Effector CD8-positive, alpha-beta T cell (primary cell): ENCODE measurements around the gene FBXL20.
"Not testable (repeated sequence)": the region's sequence is repeated elsewhere in the genome, so short reads cannot be mapped to it uniquely, and the experiment has no call there.

Source experiments
- DNase-seq: peaks from one replicate; lab custom pipeline; 2025; lab: John Stamatoyannopoulos, UW

Gene FBXL20

DNA sequence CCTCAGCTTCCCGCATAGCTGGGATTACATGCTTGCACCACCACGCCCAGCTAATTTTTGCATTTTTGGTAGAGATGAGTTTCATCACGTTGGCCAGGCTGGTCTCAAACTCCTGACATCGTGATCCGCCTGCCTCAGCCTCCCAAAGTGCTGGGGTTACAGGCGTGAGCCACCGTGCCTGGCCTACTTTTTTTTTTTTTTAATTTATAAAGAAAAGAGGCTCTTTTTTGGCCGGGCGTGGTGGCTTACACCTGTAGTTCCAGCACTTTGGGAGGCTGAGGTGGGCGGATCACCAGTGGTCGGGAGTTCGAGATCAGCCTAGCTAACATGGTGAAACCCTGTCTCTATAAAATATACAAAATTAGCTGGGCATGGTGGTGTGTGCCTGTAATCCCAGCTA, 151.3 kb downstream of the FBXL20 start:
- DNase-seq = not testable (repeated sequence)

DNA sequence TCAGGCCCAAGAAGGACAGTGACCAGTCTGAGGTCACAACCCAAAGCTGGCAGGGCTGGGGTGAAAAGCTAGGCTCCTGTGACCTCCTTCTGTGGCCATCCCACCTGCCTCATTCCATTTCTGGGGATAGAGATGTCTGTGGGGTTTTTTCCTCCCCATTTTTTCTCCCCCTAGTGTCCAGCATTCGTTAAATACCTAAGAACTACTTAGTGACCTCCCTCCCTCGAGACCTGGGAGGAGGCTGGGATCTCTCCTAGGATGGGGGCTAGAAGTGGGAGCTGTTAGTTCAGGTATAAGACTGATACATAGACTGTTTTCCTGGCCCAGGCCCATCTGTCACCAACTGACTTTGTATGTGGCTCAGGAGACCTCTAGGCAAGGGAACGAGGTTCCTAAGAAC, 155.2 kb downstream of the FBXL20 start:
- no peak for DNase-seq

DNA sequence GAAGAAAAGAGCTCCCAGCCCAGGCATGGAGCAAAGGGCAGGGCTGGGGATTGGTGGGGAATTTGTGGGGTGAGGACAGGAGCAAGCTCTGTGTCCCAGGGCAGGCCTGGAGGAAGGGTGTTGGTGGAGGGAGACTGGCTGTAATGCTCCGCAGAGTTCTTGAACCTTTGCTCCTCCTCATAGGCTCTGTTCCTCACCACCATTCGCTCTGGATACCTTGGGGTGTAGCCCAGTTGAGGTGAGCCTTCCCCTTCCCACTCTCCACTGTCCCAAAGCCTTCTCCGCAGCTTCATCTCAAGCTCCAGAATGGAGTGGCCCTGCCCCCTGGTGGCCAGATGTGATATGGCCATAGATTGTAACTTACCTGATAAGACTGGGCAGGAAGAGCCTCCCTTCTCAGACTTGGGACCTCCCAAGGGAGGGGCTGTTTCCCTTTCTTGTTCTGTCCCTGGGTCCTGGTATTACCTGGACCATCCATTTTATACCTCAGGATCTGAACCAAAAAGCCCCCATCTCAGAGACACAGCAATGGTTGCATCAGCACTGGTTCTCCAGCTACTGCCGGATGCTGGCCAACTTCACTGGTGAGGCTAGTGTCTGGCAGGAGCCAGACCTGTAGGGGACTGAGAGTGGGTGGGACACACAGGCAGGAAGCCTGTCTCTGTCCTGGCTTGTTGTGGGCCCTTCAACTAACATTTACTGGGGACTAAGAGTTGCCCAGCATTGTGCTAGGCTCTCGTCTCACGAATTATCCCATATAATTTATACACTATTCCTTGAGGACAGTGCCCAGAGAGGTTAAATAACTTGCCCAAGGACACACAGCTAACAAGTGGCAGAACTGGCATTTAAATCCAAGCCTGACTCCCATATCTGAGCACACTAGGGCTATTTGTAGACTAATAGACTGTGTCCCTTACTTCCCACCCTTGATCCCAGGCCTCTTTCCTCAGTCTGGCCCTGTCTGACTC, 156.5 kb downstream of the FBXL20 start:
- peak; percentile 85 for DNase-seq

DNA sequence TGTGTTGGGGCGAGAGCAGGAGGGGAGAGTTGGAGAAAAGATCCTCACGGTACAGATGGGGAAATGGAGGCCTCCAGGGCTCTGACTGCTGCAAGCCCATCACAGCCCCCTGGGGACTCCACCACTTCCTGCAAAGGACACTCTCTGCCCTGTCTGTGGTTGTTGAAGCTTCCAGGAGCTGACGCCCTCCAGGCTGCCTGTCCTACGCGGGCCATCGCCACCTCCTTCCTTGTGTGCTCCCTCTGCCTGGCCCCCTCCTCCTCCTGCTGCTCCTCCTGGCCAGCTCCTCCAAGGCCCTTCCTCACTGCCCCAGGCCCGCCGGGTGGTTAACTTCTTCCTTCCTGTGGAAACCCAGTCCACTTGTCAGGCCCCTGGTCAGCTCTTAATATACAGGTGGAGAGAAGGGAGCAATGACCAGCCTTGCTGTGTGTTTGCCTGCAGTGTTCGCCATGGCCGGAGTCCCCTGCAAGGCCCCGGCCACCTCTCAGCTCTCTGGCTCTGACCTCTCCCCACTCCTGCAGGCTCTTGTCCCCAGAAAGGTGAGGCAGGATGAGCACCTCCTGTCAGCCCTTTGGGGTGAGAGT, 157.3 kb downstream of the FBXL20 start:
- no peak for DNase-seq

DNA sequence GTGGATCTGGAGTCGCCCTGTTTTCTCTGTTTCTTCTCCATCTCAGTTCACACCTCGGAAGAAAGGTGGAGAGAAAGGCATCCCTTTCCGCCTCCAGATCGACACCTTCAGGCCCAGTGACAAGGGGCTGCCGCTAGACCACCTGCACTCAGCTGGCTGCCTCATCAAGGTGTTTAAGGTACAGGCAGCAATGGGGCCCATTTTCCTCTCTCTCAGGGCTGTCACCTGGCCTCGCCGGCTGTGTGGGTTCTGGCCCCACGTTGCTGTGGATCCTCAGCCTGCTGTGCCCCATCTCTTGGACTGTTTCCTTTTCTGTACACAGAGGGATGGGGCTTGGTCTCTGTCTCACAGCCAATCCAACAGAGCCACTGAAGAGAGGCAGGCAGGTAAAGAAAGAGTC, 158.3 kb downstream of the FBXL20 start:
- DNase-seq = no peak

DNA sequence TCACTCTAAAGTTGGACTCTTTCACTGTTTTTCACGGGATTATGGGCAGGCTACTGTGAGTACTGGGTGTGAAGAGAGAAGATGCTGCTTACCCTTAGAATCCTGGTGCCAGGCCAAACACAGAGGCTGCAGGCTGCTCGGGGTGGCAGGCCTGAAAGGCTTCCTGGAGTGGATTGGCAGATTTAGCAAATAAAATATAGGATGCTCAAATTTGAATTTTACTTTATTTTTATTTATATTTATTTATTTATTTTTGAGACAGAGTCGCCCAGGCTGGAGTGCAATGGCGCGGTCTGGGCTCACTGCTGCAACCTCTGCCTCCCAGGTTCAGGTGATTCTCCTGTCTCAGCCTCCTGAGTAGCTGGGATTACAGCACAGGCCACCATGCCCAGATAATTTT, 160.8 kb downstream of the FBXL20 start:
- no peak for DNase-seq

DNA sequence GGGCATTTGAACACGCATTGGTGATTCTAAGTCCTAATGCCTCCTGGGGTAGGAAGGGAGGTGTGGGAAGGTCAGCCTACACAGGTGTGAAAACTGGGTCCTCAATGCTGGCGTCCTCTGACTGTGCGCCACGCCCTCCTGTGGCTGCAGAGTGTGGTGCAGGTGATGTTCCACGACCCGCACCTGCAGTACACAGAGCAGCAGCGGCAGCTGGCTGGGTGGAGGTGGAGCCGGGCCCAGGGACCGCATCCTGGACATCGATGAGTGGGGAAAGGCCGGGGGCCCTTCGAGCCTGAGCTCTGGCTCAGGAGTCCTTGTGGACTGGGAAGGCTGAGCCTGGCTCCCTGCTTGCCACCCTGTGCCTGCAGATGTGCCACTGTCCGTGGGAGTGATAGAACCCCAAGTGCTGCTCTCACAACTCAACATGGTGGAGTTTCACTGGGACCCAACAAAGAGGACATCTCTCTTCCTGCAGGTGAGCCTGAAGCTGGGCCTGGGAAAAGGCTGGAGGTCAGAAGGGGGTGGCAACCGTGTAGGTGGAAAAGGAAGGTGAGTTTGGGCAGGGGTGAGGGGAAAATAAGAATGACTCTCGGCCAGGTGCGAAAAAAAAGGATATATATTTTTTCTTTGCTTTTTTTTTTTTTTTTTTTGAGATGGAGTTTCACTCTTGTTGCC, 161.6 kb downstream of the FBXL20 start:
- peak; percentile 42 for DNase-seq

DNA sequence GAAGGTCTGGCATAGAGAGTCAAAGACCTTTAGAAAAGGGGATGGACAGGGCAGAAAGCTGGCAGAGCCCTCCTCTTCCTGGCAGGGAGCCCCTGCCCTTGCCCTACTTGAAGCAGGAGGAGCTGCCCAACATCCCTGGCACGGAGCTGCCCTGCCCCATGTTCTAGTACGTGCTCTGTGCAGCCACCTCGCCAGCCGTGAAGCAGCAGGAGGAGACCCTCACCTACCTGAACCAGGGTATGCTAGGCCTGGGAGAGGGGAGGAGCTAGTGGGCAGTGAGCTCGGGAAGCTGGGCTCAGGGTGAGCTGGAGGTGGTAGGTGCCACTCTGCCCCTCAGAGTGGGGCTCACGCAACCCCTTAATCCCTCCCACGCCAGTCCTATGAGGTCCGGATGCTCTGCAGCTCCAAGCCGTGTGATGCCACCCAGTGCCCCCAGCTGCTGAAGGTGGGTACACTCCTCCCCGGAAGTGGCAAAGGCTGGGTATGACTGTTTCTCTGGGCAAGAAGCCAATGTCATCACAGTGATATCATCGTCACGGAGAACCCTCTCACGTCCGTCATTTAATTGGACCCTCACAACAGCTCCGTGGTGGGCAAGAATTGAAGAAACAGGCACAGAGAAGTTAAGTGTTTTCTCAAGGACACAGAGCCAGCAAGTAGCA, 163.0 kb downstream of the FBXL20 start:
- DNase-seq = peak; percentile 74

DNA sequence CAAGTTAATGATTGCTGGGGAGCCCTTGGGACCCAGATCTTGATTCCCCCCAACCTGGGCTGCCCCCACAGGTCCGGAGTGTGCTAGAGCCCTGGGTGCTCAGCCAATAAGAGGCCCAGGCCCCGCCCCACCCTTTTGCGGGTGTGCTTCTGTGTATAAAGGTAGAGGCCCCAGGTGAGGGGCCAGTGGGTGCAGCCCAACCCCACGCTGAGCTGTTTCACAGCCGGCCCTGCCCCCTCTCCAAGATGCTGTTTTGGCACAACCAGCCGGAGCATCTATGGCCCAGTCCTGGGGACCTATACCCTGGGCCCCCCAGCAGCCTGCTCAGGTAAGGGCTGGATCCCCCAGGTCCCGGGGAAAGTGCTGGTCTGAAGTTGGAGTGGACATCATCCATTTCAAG, 163.8 kb downstream of the FBXL20 start:
- DNase-seq = no peak

DNA sequence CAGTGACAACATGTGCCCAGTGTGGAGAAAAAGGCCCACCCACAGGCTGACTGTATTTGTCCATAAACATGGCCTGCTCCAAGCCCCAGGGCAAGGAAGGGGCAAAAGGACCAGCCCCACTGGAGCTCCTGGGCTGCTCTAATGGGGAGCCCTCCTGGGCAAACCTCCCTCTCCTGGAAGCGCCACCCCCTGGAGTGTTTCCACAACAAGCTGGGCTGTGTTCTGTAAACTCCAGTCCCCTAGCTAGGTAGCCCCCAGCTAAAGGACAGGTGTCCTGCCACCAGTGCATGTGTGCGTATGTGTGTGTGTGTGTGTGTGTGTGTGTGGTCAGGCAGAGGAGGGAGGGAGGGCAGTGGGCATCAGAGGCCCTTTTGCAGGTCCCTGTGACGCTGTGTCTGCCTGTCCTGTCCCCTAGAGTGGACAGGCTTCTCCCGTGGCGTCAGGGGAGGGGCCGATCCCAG, 164.4 kb downstream of the FBXL20 start:
- DNase-seq = no peak

DNA sequence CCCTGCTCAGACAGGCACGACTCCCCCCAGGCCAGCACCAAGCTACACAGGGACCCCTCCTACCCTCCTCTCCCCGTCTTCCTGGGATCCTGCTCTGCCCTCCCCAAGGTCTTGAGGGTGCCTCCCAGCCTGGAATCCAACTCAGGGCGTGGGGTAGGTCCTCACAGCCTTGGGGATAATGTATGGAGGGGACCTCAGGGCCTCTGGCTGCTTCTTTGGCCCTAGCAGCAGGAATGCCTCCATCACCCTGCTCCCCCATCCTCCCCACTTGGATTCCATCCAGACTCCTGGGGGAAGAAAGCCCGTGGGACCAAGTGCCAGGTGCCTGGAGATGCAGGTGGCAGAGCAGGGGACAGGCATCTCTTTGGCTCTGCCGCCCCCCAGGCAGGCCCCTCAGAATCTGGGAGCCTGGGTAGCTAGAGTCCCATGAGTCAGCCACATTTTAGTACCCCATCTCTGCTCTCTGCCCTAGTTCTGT, 164.9 kb downstream of the FBXL20 start:
- no peak for DNase-seq

DNA sequence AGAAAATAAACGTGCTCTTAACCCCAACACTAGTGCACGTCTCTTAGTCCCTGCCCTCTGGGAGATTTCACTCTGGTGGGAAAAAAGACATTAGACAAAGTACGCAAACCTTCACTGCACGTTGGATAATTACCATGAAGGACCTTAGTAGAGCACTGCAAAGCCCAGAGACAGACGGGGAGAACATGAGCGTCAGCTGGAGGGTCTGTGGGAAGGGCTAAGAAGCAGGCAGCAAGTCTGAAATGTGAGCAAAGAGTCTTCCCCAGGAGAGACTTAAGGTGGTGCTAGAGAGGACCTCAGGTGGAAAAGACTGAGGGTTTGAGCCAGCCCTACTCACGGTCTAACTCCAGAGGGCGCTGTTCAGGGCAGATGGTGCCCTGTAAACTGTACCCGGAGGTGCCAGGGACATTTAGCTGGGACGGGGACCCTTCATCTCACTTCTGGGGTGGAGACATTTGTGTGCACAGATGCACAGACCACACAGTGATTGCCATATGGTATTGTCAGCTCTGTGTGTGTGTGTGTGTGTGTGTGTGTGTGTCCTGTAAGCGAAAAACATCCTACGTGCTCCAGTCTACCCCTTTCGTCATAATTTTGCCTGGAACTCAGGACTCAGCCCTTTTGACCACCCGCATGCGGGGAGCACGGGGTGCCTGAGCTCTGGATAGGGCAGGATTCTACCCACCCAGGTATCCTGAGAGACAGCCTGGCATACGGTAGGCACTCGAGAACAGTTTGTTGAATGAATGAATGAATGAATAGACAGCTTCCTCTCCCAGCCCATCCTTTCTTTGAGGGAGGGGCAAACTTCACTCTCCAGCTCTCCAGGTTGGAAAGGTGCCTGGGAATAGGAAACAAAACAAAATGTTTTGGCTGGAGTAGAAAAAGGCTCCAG, 165.6 kb downstream of the FBXL20 start:
- no peak for DNase-seq

DNA sequence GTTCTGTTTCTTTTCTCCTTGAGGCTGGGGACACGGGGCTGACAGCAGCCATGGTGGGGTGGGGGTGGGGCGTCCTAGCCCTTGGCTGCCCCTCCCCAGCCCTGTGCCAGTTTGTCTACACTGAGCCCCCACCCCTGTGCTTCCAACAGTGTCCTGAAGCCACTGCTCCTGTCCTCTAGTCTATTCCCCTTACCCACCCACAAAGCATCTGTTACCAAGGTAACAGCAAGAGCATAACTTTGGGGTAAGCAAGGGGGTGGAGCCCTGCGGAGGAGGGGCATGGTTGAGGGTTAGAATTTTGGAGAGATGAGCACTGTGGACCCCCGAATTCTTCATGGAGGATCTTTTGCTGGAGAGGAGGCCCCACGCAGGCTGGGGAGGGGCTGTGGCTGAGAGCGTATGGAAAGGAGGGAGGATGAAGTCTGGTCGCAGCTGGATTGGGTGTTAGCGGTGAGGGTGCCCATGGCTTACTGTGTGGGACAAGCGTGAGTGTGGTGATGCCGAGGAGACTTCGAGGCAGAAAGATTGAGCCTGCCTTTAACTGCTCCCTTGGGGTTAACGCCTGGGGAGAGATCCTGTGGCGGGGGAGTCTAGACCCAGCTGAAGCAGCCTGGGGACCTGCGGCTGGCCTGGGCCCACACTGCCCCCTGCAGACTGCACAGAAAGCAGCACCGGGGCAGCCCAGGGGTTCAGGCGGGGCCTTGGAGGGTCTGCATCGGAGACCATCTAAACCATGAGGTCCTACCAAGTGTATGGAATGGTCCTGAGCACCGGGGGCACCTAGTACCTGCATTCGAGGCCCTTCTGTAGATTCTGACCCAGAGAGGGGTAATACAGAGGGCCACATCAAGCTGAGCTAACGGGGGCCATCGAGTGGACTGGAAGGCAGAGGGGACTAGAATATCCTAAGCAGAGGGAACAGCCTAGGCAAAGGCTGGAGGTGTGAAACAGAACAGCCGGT, 169.6 kb downstream of the FBXL20 start:
- peak; percentile 48 for DNase-seq

DNA sequence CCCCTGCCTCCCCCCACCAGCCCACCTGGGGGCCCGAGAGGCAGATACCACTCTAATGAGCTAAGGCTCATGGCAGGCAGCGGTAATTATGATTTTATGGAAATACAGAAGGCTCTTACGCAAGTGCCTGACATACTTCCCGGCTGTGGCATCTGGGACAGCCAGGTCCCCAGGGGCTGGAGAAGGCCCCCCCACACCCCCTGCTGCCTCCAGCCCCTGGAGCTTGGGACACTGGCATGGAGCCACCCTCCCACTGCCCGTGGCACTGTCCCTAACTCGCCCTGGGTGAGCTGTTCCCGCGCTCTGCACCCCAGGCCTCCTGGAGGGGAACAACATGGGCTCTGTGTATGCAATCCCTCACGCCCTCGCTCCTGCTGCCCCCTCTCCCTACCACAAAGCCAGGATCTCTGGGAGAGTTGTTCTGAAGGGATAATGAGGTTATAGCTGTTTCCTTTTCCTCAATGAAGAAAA, 170.3 kb downstream of the FBXL20 start:
- DNase-seq = no peak

DNA sequence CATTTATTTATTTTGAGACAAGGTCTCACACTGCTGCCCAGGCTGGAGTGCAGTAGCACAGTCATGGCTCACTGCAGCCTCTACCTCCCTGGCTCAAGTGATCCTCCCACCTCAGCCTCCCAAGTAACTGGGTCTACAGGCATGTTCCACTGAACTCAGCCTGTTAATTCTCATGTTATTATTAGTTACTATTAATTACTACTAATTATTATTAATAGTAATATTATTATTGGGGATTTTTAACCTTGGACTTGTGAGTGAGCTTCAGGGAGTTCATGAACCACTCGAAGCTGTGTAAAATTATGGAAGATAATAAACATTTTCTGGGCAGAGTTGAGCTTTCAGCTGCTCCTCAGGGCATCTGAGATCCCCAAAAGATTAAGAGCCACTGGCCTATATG, 171.1 kb downstream of the FBXL20 start:
- no peak for DNase-seq

DNA sequence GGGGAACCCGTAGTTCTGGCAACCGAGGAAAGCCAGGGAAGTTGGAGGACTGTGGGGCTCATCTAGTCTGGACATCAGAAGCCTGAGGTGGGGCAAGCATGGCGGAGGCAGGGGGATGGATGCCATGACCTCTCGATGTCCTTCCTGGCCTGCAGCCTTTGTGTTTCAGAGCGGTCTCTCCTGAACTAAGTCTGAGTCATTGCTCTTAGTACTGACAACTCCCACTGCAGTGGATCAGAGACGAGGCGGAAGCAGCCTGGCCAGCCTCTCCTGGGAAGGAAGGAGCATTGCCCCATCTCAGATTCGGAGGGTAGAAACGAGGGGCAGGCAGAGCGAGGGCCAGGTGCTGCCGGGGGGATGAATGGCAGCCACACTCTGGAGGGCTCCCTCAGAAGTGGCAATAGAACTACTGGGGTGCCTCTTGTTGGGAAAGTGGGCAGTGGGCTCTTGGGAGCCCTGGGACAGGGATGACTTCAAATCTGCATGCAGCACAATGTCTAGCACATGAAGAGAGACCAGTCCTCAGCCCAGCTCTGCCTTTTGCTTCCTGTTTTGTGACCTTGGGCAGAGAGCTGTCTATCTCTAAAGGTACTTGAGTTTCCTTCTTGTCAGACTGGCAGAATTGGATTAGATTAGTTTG, 172.0 kb downstream of the FBXL20 start:
- no peak for DNase-seq

DNA sequence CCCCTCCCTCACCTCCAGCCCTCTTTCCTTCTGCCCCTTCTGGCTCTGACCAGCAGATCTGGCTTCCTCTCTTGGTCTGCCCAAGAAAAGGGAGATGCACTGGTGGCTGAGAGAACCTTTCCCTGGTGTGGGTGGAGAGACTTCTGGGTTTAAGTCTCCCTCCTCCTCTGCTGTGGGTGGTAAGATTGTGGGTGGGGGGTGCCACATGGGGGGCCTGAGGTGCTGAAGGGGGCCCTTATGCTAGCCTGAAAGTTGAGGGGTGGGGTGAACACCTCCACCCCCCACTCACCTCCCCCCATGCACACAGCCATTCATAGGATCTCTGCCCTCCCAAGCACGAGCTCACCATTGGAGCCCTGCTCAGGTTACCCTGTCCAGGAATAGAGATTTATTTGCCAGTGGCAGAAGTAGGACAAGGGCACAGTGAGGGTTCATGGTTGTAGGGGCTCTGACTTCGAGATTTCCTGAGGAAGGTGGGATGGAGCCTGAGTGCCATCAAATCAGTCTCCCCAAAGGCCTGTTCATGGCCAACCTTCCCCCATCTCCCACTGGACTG, 174.0 kb downstream of the FBXL20 start:
- no peak for DNase-seq

DNA sequence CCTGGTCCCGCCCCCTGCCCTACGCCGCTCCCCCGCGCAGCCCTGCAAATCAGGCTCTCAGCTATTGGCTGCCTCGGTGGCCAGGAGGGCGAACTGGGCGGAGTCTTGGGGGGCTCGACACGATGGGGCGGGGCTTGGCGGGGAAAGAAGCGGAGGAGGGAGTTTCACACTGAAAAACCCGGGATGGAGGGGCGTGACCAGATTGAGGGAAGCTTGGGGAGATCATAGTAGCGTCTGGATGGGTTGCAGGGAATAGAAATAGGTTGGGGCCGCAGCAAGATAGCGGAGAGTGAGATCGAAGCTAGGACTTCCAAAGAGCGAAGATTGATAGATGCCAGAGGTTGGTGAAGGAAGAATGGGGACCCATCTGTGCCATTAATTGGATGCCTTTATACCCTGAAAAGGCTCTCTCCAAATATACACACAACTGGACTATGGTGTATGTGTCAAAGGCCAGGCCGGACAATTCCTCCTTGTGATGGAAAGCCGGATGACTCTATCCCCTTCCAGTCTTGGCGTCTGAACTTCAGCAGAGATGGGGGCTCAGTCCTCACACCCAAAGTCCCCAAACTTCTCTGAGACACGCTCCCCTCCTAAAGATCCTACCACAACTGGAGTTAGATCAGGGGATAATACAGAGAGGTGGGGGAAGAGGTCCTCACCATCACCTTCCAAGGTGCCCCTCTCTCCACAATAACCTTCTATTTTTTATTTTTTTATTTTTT, 175.3 kb downstream of the FBXL20 start:
- peak; percentile 71 for DNase-seq
